Measurements from ENCODE around the gene TDG. TPM values are rescaled to one million over a fixed set of nuclear protein-coding genes. Genes with fewer than 3 reads are reported as not detected.

Gene TDG
- total RNA-seq, 1 experiment from 2014 or later, result 38.2 TPM

- ChIA-PET POLR2A (no interaction called here), CTCF (no interaction called here)
- H3K36me3 ChIP-seq (ENCODE audit: control insufficient read depth, insufficient read depth, low read length), result no peaks in the 10 kb centered on the region
- H3K9me3 ChIP-seq (ENCODE audit: control insufficient read depth, insufficient read depth, low read depth, low read length), result no peaks in the 10 kb centered on the region
- TF ChIP-seq REST (IDR thresholded peaks at IDR 0.05; ENCODE audit: insufficient read depth in 1 of 2, low read depth in 2 of 2, low read length in 1 of 2), result no peak
- TF ChIP-seq POLR2AphosphoS5 (IDR thresholded peaks at IDR 0.05; ENCODE audit: low read depth, low read length), result no peak
- TF ChIP-seq TCF7L2 (IDR thresholded peaks at IDR 0.05; ENCODE audit: low read depth, low read length), result no peak
- no peak for TF ChIP-seq SIN3A (IDR thresholded peaks at IDR 0.05; ENCODE audit: borderline replicate concordance, insufficient read depth, low read depth, low read length)
- TF ChIP-seq, protein P1, sequence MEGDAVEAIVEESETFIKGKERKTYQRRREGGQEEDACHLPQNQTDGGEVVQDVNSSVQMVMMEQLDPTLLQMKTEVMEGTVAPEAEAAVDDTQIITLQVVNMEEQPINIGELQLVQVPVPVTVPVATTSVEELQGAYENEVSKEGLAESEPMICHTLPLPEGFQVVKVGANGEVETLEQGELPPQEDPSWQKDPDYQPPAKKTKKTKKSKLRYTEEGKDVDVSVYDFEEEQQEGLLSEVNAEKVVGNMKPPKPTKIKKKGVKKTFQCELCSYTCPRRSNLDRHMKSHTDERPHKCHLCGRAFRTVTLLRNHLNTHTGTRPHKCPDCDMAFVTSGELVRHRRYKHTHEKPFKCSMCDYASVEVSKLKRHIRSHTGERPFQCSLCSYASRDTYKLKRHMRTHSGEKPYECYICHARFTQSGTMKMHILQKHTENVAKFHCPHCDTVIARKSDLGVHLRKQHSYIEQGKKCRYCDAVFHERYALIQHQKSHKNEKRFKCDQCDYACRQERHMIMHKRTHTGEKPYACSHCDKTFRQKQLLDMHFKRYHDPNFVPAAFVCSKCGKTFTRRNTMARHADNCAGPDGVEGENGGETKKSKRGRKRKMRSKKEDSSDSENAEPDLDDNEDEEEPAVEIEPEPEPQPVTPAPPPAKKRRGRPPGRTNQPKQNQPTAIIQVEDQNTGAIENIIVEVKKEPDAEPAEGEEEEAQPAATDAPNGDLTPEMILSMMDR (IDR thresholded peaks at IDR 0.05), result no peak
- intact Hi-C loops (cut with micrococcal nuclease; ENCODE audit: unreplicated experiment), result no loop called here
- in situ Hi-C loops (cut with HindIII; ENCODE audit: low pct_unique_long_range_greater_than_20kb, low sequenced_read_pairs), result no loop called here
- no TSS peak for BruUV-seq (replicated peaks)
- ATAC-seq (no peak), DNase-seq (ENCODE audit: low read depth, low spot score) (no peak)
- H3K27me3 ChIP-seq (ENCODE audit: control insufficient read depth, insufficient read depth, low read length), result no peaks in the 10 kb centered on the region
- no peaks in the 10 kb centered on the region for H3K4me1 ChIP-seq (ENCODE audit: control insufficient read depth, insufficient read depth, low read length)
- H3K27ac ChIP-seq (ENCODE audit: low read length), result no peak overlapping the region
- H3K4me3 ChIP-seq (ENCODE audit: low read depth in 2 of 2, low read length in 2 of 2), result no peak overlapping the region
These were observed 45.0 kb downstream of the TDG start for GRCh38 chr12:104010606-104011169.

- H3K36me3 ChIP-seq (ENCODE audit: control insufficient read depth, insufficient read depth, low read length), result no peaks in the 10 kb centered on the region
- no peak overlapping the region for H3K27ac ChIP-seq (ENCODE audit: low read length)
- BruUV-seq (replicated peaks), result no TSS peak
These were observed 45.6 kb downstream of the TDG start for GRCh38 chr12:104011253-104011652.

More at GRCh38 chr12:104011253-104011652, 45.6 kb downstream of the TDG start:
- TF ChIP-seq POLR2AphosphoS5 (IDR thresholded peaks at IDR 0.05; ENCODE audit: low read depth, low read length), result no peak
- no peak for TF ChIP-seq TCF7L2 (IDR thresholded peaks at IDR 0.05; ENCODE audit: low read depth, low read length)
- TF ChIP-seq, protein P1 (IDR thresholded peaks at IDR 0.05), result no peak
- no peak for TF ChIP-seq SIN3A (IDR thresholded peaks at IDR 0.05; ENCODE audit: borderline replicate concordance, insufficient read depth, low read depth, low read length)
- no peak for TF ChIP-seq REST (IDR thresholded peaks at IDR 0.05; ENCODE audit: insufficient read depth in 1 of 2, low read depth in 2 of 2, low read length in 1 of 2)
- Histone ChIP-seq H3K4me3 (ENCODE audit: low read depth in 2 of 2, low read length in 2 of 2) (no peak overlapping the region), H3K9me3 (ENCODE audit: control insufficient read depth, insufficient read depth, low read depth, low read length) (no peaks in the 10 kb centered on the region), H3K4me1 (ENCODE audit: control insufficient read depth, insufficient read depth, low read length) (no peaks in the 10 kb centered on the region), H3K27me3 (ENCODE audit: control insufficient read depth, insufficient read depth, low read length) (no peaks in the 10 kb centered on the region)
- intact Hi-C loops (cut with micrococcal nuclease; ENCODE audit: unreplicated experiment), result no loop called here
- ChIA-PET CTCF (no interaction called here), POLR2A (no interaction called here)
- no peak for ATAC-seq
- in situ Hi-C loops (cut with HindIII; ENCODE audit: low pct_unique_long_range_greater_than_20kb, low sequenced_read_pairs), result no loop called here
- DNase-seq (ENCODE audit: low read depth, low spot score), result peak; percentile 12

Data from Panc1 (cell line).